ENCODE measurements around the gene LILRA5.

DNA sequence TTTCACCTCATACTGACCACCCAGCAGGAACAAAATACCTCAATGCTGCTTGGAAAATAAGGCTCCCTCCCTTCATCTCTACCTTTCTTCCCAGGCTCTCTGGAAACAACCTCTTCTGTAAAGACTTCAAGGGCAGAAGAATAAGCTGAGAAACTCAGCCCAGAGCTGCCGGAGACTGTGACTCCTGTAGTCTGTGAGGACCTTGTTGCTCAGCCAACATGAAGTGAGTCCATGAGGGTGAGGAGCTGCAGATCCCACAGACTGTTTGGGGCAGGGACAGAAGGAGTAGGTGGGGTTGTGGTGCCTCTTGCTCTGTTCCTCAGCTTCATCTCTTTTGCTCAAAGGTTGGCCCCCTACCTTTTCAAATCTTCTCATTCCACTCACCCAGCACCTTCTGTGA, 7.8 kb downstream of the LILRA5 start:
- TF ChIP-seq, protein P1, sequence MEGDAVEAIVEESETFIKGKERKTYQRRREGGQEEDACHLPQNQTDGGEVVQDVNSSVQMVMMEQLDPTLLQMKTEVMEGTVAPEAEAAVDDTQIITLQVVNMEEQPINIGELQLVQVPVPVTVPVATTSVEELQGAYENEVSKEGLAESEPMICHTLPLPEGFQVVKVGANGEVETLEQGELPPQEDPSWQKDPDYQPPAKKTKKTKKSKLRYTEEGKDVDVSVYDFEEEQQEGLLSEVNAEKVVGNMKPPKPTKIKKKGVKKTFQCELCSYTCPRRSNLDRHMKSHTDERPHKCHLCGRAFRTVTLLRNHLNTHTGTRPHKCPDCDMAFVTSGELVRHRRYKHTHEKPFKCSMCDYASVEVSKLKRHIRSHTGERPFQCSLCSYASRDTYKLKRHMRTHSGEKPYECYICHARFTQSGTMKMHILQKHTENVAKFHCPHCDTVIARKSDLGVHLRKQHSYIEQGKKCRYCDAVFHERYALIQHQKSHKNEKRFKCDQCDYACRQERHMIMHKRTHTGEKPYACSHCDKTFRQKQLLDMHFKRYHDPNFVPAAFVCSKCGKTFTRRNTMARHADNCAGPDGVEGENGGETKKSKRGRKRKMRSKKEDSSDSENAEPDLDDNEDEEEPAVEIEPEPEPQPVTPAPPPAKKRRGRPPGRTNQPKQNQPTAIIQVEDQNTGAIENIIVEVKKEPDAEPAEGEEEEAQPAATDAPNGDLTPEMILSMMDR (IDR thresholded peaks at IDR 0.05 in 8 of 11, conservative IDR thresholded peaks at IDR 0.05 in 3 of 11), result no peak
- peak in 1 of 3 donors; percentile 2 for TF ChIP-seq POLR2AphosphoS5 (IDR thresholded peaks at IDR 0.05)
